IMR-90 (cell line): ENCODE data around the gene L3MBTL4. TPM values are rescaled to one million over a fixed set of nuclear protein-coding genes. Genes with fewer than 3 reads are reported as not detected.
A peak's percentile ranks its signal among the peaks of the same experiment; 100 is the strongest.

Experiments
- ATAC-seq: fragments of 200-7000 bp; cut with Tn5 transposase; 2 replicates; pipeline ENCODE4 v1.9.1; 2020; ENCODE audit warnings: low read depth, mild to moderate bottlenecking, moderate library complexity
- BruUV-seq: library from RNA; stranded (reverse); fragments of 400-500 nt; replicated peaks from 2 replicates; lab custom pipeline; 2021; lab: Mats Ljungman, UMichigan
- CTCF ChIA-PET: fragments of 300-600 bp; formaldehyde crosslinking; extraction: SDS; loops from one replicate; lab custom pipeline; 2021; ENCODE audit warnings: antibody characterized with exemption; lab: Yijun Ruan, JAX
- POLR2A ChIA-PET: fragments of 300-600 bp; sonication (Branson Sonifier 250); formaldehyde crosslinking; loops from one replicate; lab custom pipeline; 2022; ENCODE audit warnings: antibody characterized with exemption; ENCODE audit not compliant: unreplicated experiment; lab: Charles Lee
- DNase-seq: peaks from one replicate; pipeline ENCODE4 v3.0.0; 2013
- H2AFZ ChIP-seq: replicated peaks from 2 replicates; pipeline ENCODE3; 2013; ENCODE audit warnings: low read length, mild to moderate bottlenecking; ENCODE audit not compliant: poor library complexity
- H2AK5ac ChIP-seq: 2 replicates; pipeline ENCODE4 v1.6.1; 2013; ENCODE audit warnings: low read depth, low read length, inconsistent platforms
- H2AK9ac ChIP-seq: replicated peaks from 2 replicates; pipeline ENCODE3; 2013; ENCODE audit warnings: mild to moderate bottlenecking, low read depth, low read length, moderate library complexity; ENCODE audit not compliant: poor library complexity
- H2BK120ac ChIP-seq: 2 replicates; pipeline ENCODE4 v1.6.1; 2013; ENCODE audit warnings: low read depth, low read length, inconsistent platforms
- H2BK15ac ChIP-seq: 3 replicates; pipeline ENCODE4 v1.6.1; 2013; ENCODE audit warnings: low read depth, low read length, inconsistent platforms
- H2BK20ac ChIP-seq: 2 replicates; pipeline ENCODE4 v1.6.1; 2013; ENCODE audit warnings: low read depth, mild to moderate bottlenecking, inconsistent platforms, low read length, moderate library complexity
- H2BK5ac ChIP-seq: 2 replicates; pipeline ENCODE4 v1.6.1; 2013; ENCODE audit warnings: mild to moderate bottlenecking, low read depth, low read length, inconsistent platforms; ENCODE audit not compliant: poor library complexity, severe bottlenecking
- H3K14ac ChIP-seq: replicated peaks from 2 replicates; pipeline ENCODE4 v1.6.1; 2013; ENCODE audit warnings: low read depth, low read length, inconsistent platforms
- H3K18ac ChIP-seq: 2 replicates; pipeline ENCODE4 v1.6.1; 2013; ENCODE audit warnings: low read depth, low read length, control low read depth
- H3K23ac ChIP-seq: 2 replicates; pipeline ENCODE4 v1.6.1; 2013; ENCODE audit warnings: low read depth, low read length, inconsistent platforms
- H3K27ac ChIP-seq: 2 replicates; pipeline ENCODE4 v1.5.1; 2013; ENCODE audit warnings: mild to moderate bottlenecking, control low read depth, low read length; ENCODE audit not compliant: insufficient read depth
- H3K27me3 ChIP-seq: 2 replicates; pipeline ENCODE4 v1.6.1; 2013; ENCODE audit warnings: low read length; ENCODE audit not compliant: control insufficient read depth, insufficient read depth
- H3K36me3 ChIP-seq: 2 replicates; pipeline ENCODE4 v1.6.1; 2013; ENCODE audit warnings: low read length, mixed read lengths; ENCODE audit not compliant: control insufficient read depth, insufficient read depth
- H3K4ac ChIP-seq: 2 replicates; pipeline ENCODE4 v1.6.1; 2013; ENCODE audit warnings: low read depth, low read length, inconsistent platforms
- H3K4me1 ChIP-seq: 2 replicates; pipeline ENCODE4 v1.6.1; 2013; ENCODE audit warnings: low read length, mixed read lengths; ENCODE audit not compliant: control insufficient read depth, insufficient read depth
- H3K4me2 ChIP-seq: 2 replicates; pipeline ENCODE4 v1.6.1; 2013; ENCODE audit warnings: low read depth, mild to moderate bottlenecking, control low read depth, low read length, moderate library complexity
- H3K4me3 ChIP-seq: 2 replicates; pipeline ENCODE4 v1.5.1; 2013; ENCODE audit warnings: low read depth, mild to moderate bottlenecking, control low read depth, low read length, moderate library complexity; ENCODE audit not compliant: insufficient read depth
- H3K56ac ChIP-seq: 2 replicates; pipeline ENCODE4 v1.6.1; 2013; ENCODE audit warnings: low read length, inconsistent platforms; ENCODE audit not compliant: insufficient read depth; ENCODE audit errors: extremely low read depth
- H3K79me1 ChIP-seq, 2 experiments: 2 replicates each; pipeline ENCODE4 v1.6.1; 2013; ENCODE audit warnings: low read length in 2 of 2, inconsistent platforms in 1 of 2, low read depth in 1 of 2
- H3K9ac ChIP-seq: 2 replicates; pipeline ENCODE4 v1.6.1; 2013; ENCODE audit warnings: low read depth, low read length, control low read depth
- H3K9me1 ChIP-seq: 2 replicates; pipeline ENCODE4 v1.6.1; 2013; ENCODE audit warnings: low read length, inconsistent platforms; ENCODE audit not compliant: insufficient read depth
- H3K9me3 ChIP-seq: 2 replicates; pipeline ENCODE4 v1.6.1; 2013; ENCODE audit warnings: low read length; ENCODE audit not compliant: control insufficient read depth, insufficient read depth
- H4K20me1 ChIP-seq: 2 replicates; pipeline ENCODE4 v1.6.1; 2013; ENCODE audit warnings: low read length, inconsistent platforms; ENCODE audit not compliant: insufficient read depth
- H4K5ac ChIP-seq: 2 replicates; pipeline ENCODE4 v1.6.1; 2013; ENCODE audit warnings: mild to moderate bottlenecking, low read depth, low read length, control low read depth
- H4K8ac ChIP-seq, 2 experiments: 2 replicates each; pipeline ENCODE4 v1.6.1; 2013; ENCODE audit warnings: low read depth in 2 of 2, low read length in 2 of 2, control low read depth in 1 of 2, inconsistent platforms in 1 of 2
- H4K91ac ChIP-seq: 2 replicates; pipeline ENCODE4 v1.6.1; 2013; ENCODE audit warnings: low read depth, low read length, inconsistent platforms; ENCODE audit not compliant: insufficient read depth
- BHLHE40 ChIP-seq: fragments of 150-350 bp; IDR thresholded peaks from 2 replicates; pipeline ENCODE4 v1.6.1; 2016; ENCODE audit warnings: mild to moderate bottlenecking, low read depth, low read length
- CHD1 ChIP-seq: IDR thresholded peaks from 2 replicates; pipeline ENCODE4 v1.6.1; 2012; ENCODE audit warnings: low read depth, low read length, improper control_type of control experiment
- FOS ChIP-seq: fragments of 150-350 bp; IDR thresholded peaks from 2 replicates; pipeline ENCODE4 v1.6.1; 2016; ENCODE audit warnings: low read depth, low read length
- MAFK ChIP-seq: IDR thresholded peaks from 2 replicates; pipeline ENCODE4 v1.6.1; 2012; ENCODE audit warnings: low read depth, low read length, improper control_type of control experiment
- WGBS, 2 experiments: methylation state at CpG; one replicate each; pipeline versions ENCODE4 v1.1.5 to v1.1.7; 2013; ENCODE audit warnings: missing lambda C conversion rate in 2 of 2; ENCODE audit not compliant: insufficient read length in 1 of 2; ENCODE audit errors: extremely low coverage in 2 of 2; 5-methylcytosine and 5-hydroxymethylcytosine counted together
- dilution Hi-C: fragments of 300-500 bp; cut with HindIII; formaldehyde crosslinking; loops from one replicate; pipeline ENCODE4 v1.14.3; 2018; ENCODE audit warnings: low sequenced_read_pairs; ENCODE audit not compliant: unreplicated experiment
- in situ Hi-C: fragments of 300-500 bp; cut with MboI; formaldehyde crosslinking; loops from 3 replicates; pipeline ENCODE4 v1.14.3; 2019; ENCODE audit warnings: low sequenced_read_pairs, inconsistent platforms, mixed read lengths
- intact Hi-C: fragments of 100-400 bp; cut with micrococcal nuclease; formaldehyde crosslinking; loops from 2 replicates; pipeline ENCODE4 v1.10.0; 2022
- polyA plus RNA-seq, 3 experiments: library from polyadenylated mRNA; depleted of rRNA; stranded (reverse); fragments of >200 nt; gene quantifications; 2 replicates each; pipeline ENCODE4 v1.2.3, GENCODE V29; 2012; ENCODE audit warnings: low replicate concordance in 1 of 3
- total RNA-seq: library from RNA; depleted of rRNA; stranded (reverse); fragments of >200 nt; gene quantifications from 2 replicates; pipeline ENCODE4 v1.2.3, GENCODE V29; 2012
- TF ChIP-seq, protein P1 (sequence below): fragments of 150-350 bp; IDR thresholded peaks from 2 replicates; pipeline ENCODE4 v1.6.1; 2017; ENCODE audit warnings: mild to moderate bottlenecking, antibody characterized with exemption, low read length, low read depth

L3MBTL4 gene
- total and polyA plus RNA-seq, 2 of the 4 experiments (the other 2 are of a cell fraction): under 0.01 to 0.02 TPM

DNA sequence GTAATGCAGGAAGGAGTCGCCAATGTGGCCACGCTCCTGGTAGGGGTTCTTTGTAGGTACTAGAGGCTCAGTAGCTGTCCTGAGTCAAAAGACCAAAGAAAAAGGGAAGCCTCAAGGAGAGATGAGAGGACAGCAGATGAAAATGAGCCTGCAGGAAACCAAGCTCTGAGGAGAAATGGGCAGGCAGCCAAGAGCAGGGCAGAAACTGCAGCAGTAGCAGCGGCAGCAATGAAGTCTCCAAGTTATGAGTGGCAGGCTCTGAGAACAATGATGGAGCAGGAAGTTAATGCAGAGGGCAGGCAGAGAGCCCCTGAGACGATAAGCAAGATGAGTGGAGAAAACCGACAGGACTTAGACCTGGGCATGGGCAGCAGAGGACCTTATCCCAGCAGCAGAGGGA is 471.2 kb downstream of the L3MBTL4 start:
- DNase-seq: peak; percentile 25
- TF ChIP-seq CHD1 (no peak), FOS (no peak), BHLHE40 (no peak), MAFK (no peak)
- TF ChIP-seq, protein P1, sequence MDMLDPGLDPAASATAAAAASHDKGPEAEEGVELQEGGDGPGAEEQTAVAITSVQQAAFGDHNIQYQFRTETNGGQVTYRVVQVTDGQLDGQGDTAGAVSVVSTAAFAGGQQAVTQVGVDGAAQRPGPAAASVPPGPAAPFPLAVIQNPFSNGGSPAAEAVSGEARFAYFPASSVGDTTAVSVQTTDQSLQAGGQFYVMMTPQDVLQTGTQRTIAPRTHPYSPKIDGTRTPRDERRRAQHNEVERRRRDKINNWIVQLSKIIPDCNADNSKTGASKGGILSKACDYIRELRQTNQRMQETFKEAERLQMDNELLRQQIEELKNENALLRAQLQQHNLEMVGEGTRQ: no peak

More for the DNA sequence above, 471.2 kb downstream of the L3MBTL4 start:
- Histone ChIP-seq H3K36me3 (no peaks in the 10 kb centered on the region), H2BK120ac (no peak overlapping the region), H2AK5ac (no peak overlapping the region), H2AFZ (peak overlapping the region; percentile 53), H3K4me3 (no peak overlapping the region), H3K27me3 (no peaks in the 10 kb centered on the region; the same call in 1 of the 2 replicates), H4K91ac (no peak overlapping the region), H3K4ac (no peak overlapping the region), H4K8ac (no peak overlapping the region), H3K9ac (no peak overlapping the region), H3K27ac (no peak overlapping the region), H3K23ac (no peak overlapping the region), H2BK5ac (no peak overlapping the region), H2AK9ac (no peak overlapping the region), H4K20me1 (no peaks in the 10 kb centered on the region), H2BK20ac (no peak overlapping the region), H2BK15ac (no peak overlapping the region), H3K14ac (no peak overlapping the region), H3K4me2 (peak overlapping the region; percentile 11), H4K5ac (no peak overlapping the region), H3K4me1 (0 out of 2 replicates have a peak, but pooled peaks cover 1% of the 10 kb centered on the region), H3K9me3 (no peaks in the 10 kb centered on the region), H3K9me1 (no peaks in the 10 kb centered on the region), H3K18ac (no peak overlapping the region), H3K79me1 (no peaks in the 10 kb centered on the region), H3K56ac (no peak overlapping the region)
- dilution Hi-C loops (no loop called here), in situ Hi-C loops (no loop called here), intact Hi-C loops (no loop called here)
- no TSS peak for BruUV-seq
- CTCF ChIA-PET: no interaction called here
- POLR2A ChIA-PET: no interaction called here
- 47% methylated on average over 5 of the region's 5 CpGs; no CpG with 5 or more reads in 1 of the 2 experiments for WGBS, 2 experiments
- peak; percentile 29; the same call in 1 of the 2 replicates for ATAC-seq
